Activated CD4-positive, CD25-positive, alpha-beta regulatory T cell treated with anti-CD3 and anti-CD28 coated beads, Interleukin-2, amount 50 U/mL, for 16 hours (primary cell): Measurements from ENCODE around the gene IFITM5.
"Not testable (repeated sequence)": the region's sequence is repeated elsewhere in the genome, so short reads cannot be mapped to it uniquely, and the experiment has no call there.

Experiments
- DNase-seq: peaks from one replicate; pipeline ENCODE4 v3.0.0-alpha.2; 2020; ENCODE audit warnings: low read depth, low spot score

The IFITM5 gene

DNA sequence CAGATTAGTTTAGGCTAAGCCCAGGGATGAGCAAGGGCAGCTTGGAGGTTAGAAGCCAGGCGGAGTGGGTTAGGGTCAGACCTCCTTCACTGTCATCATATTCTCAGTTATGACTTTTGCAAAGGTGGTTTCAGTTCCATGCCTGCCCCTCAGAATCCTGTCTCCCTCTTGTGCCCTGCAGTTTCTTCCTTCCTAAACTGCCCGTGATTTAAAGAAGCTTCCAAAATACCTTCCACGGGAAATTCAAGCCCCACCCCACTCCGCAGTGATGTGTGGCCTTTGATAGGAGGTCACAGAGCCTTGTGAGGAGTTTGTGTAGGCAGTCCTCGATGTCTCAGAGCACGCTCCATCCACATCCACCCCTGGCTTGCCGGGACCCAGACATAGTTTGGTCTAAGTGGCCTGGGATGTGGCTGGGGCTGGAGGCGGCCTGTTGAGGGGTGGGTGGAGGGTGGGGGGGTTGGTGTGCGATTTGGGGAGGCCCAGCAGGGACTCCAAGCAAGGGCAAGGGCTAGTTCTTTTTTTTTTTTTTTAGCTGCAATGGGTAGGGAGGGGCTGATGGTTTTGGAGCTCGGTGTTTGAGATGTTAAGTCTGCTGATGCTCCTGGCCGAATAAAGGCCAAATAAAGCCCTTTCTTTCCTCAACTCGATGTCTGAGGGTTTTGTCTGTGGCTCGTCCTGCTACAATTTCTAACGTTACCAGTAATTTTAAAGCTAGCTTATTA lies 12.9 kb upstream of the IFITM5 start:
- DNase-seq: no peak

GRCh38 chr11:311013-311748 lies 11.9 kb upstream of the IFITM5 start:
- not testable (repeated sequence) for DNase-seq

DNA sequence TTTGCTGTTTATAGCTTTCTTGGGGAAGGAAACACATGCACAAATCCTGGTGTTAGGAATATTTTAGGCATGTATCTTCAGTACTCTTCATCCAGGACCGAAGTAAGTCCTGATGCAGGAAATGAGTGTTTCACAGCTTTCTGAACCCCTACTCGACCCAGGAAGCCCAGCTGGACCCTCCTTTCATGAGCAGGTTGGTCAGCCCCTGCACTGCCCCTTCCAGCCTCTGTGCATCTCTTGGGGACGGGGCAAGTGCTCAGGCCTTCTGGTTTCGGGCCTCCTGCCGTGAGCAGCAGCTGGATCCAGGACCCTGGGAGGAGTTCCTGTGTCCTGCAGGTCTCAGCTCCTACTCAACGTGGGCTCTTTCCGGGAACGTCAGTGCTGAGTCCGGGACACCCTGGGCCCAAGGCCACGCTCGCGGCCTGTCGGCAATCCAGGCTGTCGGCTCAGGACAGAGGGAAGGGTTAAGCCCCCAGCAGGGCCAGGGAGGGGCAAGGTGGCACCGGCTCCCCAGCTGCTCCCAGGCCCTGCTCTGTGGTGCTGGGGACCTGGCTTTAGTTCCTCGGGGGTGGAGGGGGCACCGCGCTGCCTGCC lies 10.8 kb upstream of the IFITM5 start:
- DNase-seq: not testable (repeated sequence)

DNA sequence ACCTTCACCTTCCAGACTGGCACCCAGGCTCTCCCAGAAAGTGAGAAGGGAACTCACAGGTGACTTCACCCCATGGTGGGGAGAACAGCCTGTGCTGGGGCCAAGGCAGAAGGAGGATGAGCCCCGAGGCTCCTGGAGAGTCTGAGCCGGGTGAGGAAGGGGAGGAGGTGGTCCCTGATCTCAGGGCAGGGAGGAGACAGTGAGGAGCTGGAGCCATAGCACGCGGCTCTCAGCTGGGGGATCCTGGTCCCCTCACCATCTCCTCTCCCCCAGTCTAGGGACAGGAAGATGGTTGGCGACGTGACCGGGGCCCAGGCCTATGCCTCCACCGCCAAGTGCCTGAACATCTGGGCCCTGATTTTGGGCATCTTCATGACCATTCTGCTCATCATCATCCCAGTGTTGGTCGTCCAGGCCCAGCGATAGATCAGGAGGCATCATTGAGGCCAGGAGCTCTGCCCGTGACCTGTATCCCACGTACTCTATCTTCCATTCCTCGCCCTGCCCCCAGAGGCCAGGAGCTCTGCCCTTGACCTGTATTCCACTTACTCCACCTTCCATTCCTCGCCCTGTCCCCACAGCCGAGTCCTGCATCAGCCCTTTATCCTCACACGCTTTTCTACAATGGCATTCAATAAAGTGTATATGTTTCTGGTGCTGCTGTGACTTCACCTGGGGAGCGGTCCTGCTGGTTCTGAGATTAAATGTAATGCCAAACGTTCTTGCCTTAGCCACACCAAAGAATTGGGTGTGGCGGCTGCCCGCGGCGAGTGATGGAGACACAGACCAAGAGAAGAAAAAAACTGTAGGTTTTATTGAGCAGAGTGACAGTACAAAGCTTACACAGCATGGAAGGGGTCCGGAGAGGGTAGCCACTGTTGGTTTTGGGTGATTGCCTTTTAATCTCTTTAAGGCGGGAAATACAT lies 9.7 kb upstream of the IFITM5 start:
- DNase-seq: not testable (repeated sequence)

GRCh38 chr11:307766-308708 lies 8.7 kb upstream of the IFITM5 start, which contains the start of gene IFITM2:
TSS of gene IFITM2 (plus strand) at chr11:307816. CDS start at chr11:308193, 377 bp downstream.
- DNase-seq: not testable (repeated sequence)

GRCh38 chr11:306645-307371 lies 7.5 kb upstream of the IFITM5 start:
- DNase-seq: no peak

- no peak for DNase-seq
These were observed 6.5 kb upstream of the IFITM5 start for GRCh38 chr11:305844-306211.

GRCh38 chr11:304915-305843 lies 5.9 kb upstream of the IFITM5 start:
- DNase-seq: no peak

- no peak for DNase-seq
These were observed 4.8 kb upstream of the IFITM5 start for GRCh38 chr11:304061-304506.

DNA sequence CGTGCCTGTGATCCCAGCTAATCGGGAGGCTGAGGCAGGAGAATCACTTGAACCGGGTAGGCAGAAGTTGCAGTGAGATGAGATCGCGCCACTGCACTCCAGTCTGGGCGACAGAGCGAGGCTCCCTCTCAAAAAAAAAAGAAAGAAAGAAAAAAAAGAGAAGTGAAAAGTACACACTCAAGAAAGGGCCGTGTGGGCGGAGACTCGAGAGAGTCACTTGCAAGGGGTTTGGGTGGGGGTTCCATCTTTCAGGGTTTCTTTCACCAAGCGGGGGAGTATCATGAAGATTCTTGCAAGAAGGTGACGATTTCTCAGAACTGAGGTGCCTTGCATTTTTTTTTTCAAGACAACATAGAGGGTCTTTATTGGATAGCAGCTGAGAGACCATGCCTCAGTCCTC lies 4.0 kb upstream of the IFITM5 start:
- DNase-seq: no peak

- no peak for DNase-seq
These were observed 817 bp upstream of the IFITM5 start for GRCh38 chr11:299951-300735.

DNA sequence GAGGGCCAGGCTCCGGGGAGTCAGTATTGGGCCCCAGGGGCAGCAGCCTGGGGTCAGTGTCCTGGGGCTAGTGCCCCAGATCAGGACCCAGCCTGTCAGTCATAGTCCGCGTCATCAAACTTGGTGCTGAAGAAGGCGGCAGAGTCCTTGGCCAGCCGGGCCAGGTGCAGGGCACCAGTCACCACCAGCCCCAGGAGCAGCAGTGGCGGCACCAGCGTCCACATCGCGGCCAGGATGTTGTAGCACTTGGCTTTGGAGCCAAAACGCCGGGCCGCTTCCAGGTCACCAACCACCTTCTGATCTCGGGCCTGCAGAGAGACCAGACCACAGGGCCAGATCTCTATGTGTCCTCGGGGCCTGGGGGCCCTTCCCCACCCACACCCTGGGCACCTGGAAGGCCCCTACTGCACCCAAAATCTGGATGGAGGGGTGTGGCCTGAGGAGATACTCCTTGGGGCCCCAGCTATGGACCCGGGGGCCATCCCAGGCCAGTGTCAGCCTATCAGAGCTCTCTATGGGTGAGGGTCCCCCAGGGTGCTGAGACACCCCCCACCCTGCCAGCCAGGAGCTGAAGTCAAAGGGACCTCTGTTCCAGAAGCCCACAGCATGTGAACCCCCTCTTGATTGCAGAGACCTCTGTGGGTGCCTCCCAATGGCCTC lies 790 bp downstream of the IFITM5 start:
- DNase-seq: no peak

DNA sequence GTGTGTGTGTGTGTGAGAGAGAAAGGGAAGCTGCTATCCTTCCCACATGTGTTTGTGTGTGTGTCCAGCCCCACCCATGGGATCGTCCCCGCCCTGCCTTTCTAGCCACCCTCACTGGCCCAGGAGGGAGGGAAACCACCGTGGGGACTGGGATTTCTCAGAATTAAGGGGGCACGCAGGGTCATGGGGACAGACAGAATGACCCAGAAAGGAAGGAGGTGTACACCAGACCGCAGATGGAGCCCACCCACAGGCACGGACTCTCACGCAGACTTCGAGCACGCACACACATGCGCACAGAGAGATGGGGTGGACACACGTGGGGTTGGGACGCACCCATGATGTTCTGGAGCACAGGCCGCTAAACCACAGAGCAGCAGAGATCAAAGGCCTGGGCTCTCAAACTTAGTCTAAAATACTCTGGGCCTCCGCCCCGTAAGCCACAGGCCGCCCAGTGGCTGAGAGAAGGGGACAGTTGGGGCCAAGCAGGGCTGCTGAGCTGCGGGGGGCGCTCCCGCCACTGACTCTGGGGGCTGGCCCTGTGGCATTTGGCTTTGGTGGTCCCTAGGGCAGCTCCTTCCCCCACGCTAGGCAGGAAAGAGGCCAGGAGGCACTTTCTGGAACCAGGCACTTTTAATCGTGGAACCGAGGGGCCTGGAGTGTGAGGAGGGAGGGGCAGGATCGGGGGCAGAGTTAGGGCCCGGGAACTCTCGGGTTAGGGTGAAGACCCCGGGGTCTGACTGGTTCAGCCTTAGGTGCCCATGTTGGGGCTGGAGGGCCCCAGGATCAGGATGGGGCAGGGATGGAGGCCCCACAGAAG lies 1.5 kb downstream of the IFITM5 start:
- DNase-seq: no peak

- DNase-seq: no peak
These were observed 2.2 kb downstream of the IFITM5 start for GRCh38 chr11:297051-297585.

DNA sequence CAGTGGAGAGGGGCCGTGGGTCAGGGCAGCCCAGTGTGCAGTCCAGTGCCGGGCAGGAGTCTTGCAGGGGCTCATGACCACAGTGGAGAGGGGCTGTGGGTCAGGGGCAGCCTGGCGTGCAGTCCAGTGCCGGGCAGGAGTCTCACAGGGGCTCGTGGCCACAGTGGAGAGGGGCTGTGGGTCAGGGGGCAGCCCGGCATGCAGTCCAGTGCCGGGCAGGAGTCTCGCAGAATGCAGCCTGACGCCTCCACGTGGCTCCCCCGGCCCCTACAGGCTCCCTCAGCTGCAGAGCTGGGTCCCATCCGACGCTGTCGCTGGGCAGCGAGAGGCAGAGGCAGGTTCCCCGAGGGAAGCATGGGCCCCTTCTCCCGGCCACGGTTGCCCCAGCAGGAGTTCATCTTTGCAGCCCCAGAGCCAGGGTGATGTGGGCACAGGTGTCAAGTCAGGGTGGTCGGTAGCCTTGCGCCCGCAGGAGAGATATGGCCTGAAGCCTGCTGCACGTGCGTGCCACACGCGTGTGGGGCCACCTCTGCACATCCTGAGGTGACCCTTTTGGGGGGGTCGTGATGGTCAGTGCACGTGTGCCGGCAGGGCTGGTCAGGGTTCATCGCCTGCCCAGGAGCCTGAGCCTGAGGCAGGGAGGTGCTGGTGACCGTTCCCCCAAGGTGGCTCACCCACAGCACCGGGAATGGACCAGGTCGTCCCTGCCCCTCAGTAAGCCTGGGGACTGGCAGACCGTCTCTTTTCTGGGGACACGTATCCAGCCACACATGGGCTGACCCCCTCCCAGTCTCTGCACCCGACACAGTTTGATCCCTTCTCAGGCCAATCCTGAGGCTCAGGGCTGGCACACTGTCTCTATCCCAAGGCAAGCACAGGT lies 2.9 kb downstream of the IFITM5 start:
- no peak for DNase-seq
